Stimulated activated CD4-positive, alpha-beta T cell treated with anti-CD3 and anti-CD28 coated beads, Interleukin-1b, Interleukin-23, amount 100 ng/mL, for 4 hours (primary cell): ENCODE data around the gene RNF111.

Source experiments
- DNase-seq, 2 donors: peaks; one replicate each; pipeline ENCODE4 v3.0.0-alpha.2; 2020; ENCODE audit warnings: low read depth in 2 of 2

RNF111 gene

GRCh38 chr15:58987491-58988005 is at the start of gene RNF111:
Gene RNF111, plus strand, starts transcription at chr15:58987663. Its CDS starts 43,160 bp downstream, at chr15:59030823.
- peak; percentile 80 to 83 for DNase-seq

GRCh38 chr15:58947179-58947578 is 40.3 kb upstream of the RNF111 start:
- no peak for DNase-seq

- no peak for DNase-seq
These were observed 36.0 kb upstream of the RNF111 start for GRCh38 chr15:58951388-58952007.

- no peak for DNase-seq
These were observed 34.7 kb upstream of the RNF111 start for GRCh38 chr15:58952751-58953150.

GRCh38 chr15:58957101-58957973 is 30.1 kb upstream of the RNF111 start:
- DNase-seq = peak in 1 of 2 donors; percentile 61

GRCh38 chr15:58958811-58959210 is 28.7 kb upstream of the RNF111 start:
- DNase-seq = no peak

GRCh38 chr15:58962136-58962535 is 25.3 kb upstream of the RNF111 start:
- DNase-seq = no peak

GRCh38 chr15:58962662-58963565 is 24.5 kb upstream of the RNF111 start:
- DNase-seq = no peak

GRCh38 chr15:58966698-58967097 is 20.8 kb upstream of the RNF111 start:
- no peak for DNase-seq

- DNase-seq = no peak
These were observed 20.0 kb upstream of the RNF111 start for GRCh38 chr15:58967479-58967878.

- DNase-seq = no peak
These were observed 9.6 kb upstream of the RNF111 start for GRCh38 chr15:58977887-58978286.

GRCh38 chr15:58980351-58980939 is 7.0 kb upstream of the RNF111 start:
- DNase-seq = no peak

- no peak for DNase-seq
These were observed 5.5 kb upstream of the RNF111 start for GRCh38 chr15:58981808-58982475.

- DNase-seq = no peak
These were observed 4.2 kb upstream of the RNF111 start for GRCh38 chr15:58983261-58983660.

- DNase-seq = no peak
These were observed 2.0 kb upstream of the RNF111 start for GRCh38 chr15:58985443-58985842.

GRCh38 chr15:58987036-58987435 is 427 bp upstream of the RNF111 start:
- DNase-seq = no peak

- peak; percentile 24 to 56 for DNase-seq
These were observed 733 bp downstream of the RNF111 start for GRCh38 chr15:58988006-58988785.

- DNase-seq = no peak
These were observed 4.7 kb downstream of the RNF111 start for GRCh38 chr15:58992181-58992580.

GRCh38 chr15:58994906-58995453 is 7.5 kb downstream of the RNF111 start:
- no peak for DNase-seq

- no peak for DNase-seq
These were observed 12.2 kb downstream of the RNF111 start for GRCh38 chr15:58999694-59000093.
